Frontal cortex (tissue), 4 donors: ENCODE results near the gene ADCK1. TPM values are rescaled to one million over a fixed set of nuclear protein-coding genes. Genes with fewer than 3 reads are reported as not detected.
"Not testable (repeated sequence)": the region's sequence is repeated elsewhere in the genome, so short reads cannot be mapped to it uniquely, and the experiment has no call there.

ENCODE experiments used
- DNase-seq, 2 donors: peaks; one replicate each; pipeline ENCODE4 v3.0.0; 2012; ENCODE audit warnings: low spot score in 2 of 2
- FAIRE-seq: peaks from 2 replicates; lab custom pipeline; 2012; peaks lifted over from hg19 to GRCh38; lab: Jason Lieb, UNC
- total RNA-seq: library from RNA; depleted of rRNA; stranded (reverse); fragments of >200 nt; gene quantifications from one replicate; pipeline ENCODE4 v1.2.3, GENCODE V29; 2014
- donor health status: control.
- donor health status: control.
- donor health status: control.

ADCK1 gene
- total RNA-seq, 1 donor from 2014 or later: 5.7 TPM

DNA sequence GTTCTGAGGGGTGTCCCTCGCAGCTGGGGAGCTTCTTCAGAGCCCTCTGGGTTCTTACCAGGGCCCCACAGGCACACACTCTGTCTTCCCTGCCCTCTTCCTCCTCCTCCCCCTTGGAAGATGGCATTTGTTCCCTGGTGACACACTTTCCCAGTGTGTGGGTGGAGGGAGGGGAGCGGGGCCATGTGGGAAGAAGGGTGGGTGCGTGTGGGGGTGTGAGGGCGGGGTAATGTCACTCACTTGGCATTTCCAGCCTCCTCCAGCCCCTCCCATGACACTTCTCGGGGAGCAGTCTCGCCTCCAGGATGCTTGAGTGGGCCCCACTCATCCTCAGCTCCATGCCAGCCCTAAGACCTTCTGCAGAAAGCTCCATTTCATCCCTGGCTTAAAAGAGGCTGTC, 61.3 kb downstream of the ADCK1 start:
- DNase-seq (no peak), FAIRE-seq (no peak)

DNA sequence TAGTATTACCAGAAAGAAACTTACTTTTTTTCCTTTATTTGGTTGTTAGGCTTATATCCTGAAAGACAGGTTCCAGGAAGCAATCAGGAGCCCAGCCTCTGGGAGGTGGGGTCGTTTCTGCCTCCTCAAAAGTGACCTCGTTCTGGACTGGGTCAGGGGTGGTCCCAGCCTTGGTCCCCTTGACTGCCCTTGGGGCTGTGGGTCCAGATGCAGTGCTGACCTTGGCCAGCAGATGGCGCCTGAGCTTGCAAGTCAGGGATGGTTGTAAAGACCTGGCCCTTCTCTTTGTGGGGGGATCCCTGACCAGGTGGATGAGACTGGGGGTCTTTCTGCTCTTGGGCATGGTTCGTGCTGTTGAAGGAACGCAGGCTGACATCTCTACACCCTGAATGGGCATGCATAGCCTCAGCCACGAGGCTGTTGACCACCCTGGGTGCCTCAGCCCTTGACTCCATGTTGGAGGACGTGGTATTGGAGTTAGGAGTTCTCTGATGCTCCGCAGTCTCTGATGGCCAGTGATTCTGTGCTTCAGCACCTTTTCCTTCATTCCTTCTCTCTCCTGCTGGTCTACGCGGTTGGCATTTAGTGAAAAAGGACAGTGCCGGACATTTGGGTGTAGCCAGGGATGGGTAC, 62.4 kb downstream of the ADCK1 start:
- DNase-seq (peak; percentile 50 to 74), FAIRE-seq (no peak)

DNA sequence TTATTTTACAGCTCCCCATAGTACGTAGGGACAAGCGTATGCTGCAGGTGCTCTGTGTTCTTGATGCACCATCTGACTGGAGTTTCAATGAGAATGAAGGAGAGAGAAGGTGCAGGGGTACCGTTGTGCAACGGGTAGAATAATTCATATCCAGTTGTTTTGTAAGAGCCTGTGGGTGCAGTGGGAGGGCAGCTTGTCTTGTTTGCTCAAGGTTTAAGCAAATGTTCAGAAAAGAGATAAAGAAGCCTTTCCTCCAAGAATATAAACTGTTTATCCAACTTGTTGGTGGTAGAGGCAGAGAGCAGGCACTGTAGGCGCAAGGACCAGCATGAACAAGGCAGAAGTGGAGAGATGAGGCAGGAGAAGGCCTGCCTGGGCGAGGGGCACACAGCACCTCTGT, 64.2 kb downstream of the ADCK1 start:
- DNase-seq (no peak), FAIRE-seq (no peak)

DNA sequence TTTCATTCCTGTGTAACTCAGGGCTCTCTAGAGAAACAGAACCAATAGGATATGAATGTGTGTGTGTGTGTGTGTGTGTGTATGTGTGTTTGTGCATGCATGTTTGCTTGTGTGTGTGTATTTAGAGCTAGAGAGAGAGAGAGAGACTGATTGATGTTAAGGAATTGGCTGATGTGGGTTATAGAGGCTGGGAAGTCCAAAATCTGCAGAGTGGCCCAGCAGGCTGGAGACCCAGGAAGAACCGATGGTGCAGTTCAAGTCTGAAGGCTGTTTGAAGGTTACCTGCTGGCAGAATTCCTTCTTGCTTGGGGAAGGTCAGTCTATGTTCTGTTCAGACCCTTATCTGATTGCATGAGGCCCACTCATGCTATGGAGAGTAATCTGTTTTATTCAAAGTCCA, 64.7 kb downstream of the ADCK1 start:
- FAIRE-seq: no peak
- DNase-seq: no peak

DNA sequence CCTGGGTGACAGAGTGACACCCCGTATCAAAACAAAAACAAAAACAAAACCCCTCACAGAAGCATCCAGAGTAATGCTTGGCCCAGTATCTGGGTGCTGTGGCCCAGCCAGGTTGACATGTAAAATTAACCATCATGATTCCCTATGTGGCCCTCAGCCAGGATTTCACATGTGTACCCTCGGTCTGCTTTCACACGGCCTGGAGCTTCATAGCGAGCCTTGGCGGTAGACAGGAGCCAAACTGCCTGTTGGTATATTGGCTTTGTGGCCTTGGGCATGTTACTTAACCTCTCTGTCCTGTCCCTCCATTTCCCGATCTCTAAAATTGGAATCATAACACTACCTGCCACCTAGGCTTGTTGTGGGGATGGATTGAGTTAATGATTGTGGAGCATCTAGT, 65.5 kb downstream of the ADCK1 start:
- FAIRE-seq: no peak
- no peak for DNase-seq

DNA sequence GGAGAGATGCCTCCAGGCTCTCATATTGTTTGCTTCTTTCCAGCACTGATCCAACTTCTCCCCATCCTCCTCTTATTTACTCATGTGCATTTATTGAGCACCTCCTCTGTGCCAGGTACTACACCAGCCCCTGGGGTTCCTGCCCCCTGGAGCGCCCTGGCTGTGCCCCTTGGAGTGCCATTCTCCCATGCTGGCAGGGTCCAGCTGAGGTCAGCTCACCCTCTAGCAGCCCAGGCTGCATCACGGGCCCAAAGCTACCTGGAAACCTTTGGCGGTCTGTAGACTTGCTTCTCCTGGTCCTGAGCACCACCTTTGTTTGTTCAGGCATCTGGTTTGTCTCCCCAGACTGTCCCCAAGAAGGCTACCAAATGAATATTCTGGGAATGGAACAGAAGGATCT, 67.0 kb downstream of the ADCK1 start:
- FAIRE-seq (no peak), DNase-seq (no peak)

DNA sequence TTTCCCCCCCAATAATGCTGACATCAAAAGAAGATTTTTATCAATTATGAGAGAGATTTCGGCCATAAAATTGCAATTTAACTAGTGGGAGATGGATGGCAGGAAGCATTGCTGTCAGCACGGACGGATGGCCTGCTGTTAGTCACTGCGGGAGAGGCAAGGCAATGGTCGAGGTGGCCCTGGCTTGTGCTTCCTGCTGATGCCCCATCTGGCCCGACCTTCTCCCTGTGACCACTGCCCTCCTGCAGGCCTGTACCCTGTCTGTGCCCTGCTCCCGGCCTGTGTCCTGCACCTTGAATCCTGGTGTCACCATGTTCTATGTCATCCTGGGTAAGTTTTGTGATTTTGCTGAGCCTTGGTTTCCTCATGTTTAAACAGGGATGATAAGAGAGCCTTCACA, 67.6 kb downstream of the ADCK1 start:
- FAIRE-seq (no peak), DNase-seq (no peak)

DNA sequence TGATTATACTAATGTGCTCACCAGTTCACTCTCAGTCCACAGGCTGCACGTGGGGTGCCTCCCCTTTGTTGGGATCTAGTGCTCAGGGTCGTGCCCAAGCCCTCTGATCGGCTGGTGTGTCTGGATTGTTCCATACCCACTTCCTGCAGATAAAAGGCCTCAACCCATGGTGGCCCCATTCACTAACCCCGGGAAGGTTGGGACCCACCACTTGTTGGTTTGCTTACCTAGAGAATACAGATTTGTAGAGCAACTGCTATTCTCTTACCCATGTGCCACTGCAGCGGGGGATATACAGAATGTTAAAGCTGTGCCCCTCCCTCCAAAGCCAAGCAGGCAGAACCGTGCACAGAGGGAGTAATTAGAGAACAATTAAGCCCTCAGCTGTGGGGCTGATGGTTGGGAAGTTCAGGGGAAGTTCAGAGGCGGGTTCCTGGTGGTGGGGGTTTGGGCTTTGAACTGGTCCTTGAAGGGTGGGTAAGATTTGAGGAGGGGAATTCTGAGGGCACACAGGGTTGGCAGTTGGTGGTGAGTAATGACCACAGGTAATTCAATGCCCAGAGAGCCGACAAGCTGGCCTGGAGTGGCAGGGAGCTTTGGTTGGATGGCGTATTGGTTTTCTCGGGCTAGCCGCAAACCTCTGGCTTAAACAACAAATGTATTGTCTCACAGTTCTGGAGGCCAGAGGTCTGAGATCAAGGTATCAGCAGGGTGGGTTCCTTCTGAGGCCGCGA, 68.8 kb downstream of the ADCK1 start:
- no peak for FAIRE-seq

DNA sequence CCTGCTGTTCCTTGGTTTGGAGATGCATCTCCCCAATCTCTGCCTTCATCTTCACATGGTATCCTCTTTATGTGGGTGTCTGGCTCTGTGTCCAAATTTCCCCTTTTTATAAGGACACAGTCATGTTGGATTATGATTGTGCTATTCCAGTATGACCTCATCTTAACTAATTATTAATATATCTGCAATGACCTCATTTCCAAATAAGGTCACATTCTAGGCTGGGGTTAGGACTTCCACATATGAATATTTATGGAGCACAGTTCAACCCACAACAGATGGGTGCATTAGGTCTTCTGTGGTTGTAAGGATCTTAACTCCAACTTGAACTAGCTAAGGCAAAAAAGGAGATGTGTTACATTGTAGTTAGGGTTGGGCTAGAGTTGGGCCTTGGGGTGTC, 69.4 kb downstream of the ADCK1 start:
- no peak for DNase-seq
- no peak for FAIRE-seq

More for the DNA sequence above, 68.8 kb downstream of the ADCK1 start:
- DNase-seq: no peak

DNA sequence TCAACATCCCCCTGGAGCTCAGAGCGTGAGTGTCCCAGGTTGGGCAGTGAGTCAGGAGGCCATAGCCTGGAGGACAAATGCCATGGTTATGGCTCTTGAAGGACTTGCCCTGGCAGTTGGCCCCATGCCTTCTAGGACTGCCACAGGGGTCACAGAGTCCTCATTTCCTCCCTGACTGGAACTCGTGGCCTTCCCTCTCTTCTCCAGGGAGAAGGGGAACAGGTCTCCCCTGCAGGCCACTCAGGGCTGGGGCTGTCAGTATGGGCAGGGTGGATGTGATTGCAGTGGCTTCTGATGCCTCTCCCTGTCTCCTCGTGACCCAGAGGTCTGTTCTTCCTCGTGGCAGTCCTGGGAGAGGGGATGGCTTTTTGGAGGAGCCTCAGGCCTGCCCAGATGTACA, 70.7 kb downstream of the ADCK1 start:
- no peak for DNase-seq
- FAIRE-seq: no peak

DNA sequence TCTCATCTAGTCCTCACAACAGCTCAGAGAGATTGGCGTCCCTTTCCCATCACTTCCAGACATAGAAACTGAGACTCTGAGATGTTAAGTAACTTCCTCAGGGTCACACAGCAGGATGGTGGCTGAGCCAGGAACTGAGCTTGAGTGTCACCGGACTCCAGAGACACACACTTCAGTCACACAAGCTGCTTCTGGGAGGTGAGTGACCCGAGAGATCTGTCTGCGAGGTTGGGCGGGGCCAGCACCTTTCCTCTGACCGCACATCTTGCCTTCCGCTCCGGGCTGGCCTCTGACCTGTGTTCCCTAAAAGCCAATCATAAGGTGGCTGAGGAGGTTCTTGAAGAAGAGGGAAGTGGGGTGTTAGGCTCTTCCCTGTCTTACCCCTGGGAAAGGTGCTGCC, 72.2 kb downstream of the ADCK1 start:
- no peak for FAIRE-seq
- DNase-seq: no peak

DNA sequence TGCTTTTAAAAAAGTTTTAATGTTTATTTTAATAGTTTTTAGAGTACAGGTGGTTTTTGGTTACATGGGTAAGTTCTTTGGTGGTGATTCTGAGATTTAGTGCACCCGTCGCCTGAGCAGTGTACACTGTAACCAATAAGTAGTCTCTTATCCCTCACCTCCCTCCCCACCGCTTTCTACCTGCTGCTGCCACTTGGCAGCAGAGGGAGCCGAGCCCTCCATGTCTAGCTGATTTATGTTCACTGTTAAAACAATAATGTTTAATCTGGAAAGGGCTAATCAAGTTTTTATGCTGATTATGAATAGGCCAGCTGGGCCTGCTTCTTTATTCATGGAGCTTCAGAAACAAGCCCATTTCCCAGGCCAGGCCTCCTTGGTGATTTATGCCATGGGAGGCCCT, 73.1 kb downstream of the ADCK1 start:
- DNase-seq (no peak), FAIRE-seq (no peak)

DNA sequence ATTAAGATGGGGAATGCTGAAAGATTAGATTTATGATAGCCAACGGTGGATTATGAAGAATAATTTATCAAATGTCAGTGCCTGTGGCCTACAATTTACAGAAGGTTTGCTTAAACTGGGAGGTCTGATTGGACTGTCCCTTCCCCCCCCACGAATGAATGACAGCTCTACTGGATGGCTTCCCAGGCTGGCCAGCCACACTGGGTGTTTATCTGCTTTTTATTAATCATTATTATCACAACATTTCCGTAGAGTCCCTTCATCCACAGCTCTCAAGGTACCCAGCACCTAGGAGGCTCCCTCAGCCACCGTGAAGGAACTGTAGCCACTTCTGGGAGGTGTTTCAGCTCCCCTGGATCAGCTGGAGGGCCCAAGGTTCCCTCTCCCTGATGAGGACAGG, 78.9 kb downstream of the ADCK1 start:
- DNase-seq: no peak
- FAIRE-seq: no peak

DNA sequence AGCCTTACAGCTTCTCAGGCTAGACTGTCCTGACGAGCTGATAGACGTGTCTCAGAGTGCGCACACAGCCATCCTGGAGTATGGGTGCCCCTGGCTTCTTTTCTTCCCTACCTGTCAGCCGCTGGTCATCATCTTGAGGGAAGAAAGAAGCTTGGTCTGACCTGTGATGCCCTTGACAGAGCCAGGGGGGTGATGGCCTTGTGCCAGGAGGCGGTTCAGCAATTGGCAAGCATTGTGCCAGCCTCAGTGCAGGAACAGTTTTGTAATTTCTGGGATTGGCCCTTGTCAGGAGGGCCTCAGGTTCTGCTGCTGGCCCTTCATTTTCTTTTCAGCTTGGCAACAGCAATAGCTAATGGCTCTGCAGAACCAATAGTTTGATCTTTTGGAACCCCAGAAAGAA, 80.1 kb downstream of the ADCK1 start:
- FAIRE-seq: no peak
- DNase-seq: no peak

DNA sequence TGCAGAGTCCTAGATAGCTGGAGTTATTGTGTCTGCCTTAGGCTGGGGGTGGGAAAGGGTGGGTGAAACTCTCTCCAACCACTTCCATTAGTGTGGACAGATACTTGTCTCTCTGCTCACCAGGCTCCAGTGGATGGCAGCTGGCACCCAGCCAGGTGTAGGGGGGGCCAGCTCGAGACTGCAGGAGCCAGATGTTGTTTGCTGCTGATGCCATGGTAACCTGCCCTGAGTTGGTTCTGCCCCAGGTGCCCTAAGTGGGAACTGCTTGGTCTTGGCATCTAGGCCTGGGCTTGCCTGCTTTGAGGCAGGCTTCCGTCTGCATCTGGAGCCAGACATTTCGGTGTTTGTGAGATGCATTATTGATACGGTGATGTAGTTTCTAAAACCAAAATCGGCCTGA, 82.2 kb downstream of the ADCK1 start:
- DNase-seq (peak in 1 of 2 donors; percentile 35), FAIRE-seq (no peak)

DNA sequence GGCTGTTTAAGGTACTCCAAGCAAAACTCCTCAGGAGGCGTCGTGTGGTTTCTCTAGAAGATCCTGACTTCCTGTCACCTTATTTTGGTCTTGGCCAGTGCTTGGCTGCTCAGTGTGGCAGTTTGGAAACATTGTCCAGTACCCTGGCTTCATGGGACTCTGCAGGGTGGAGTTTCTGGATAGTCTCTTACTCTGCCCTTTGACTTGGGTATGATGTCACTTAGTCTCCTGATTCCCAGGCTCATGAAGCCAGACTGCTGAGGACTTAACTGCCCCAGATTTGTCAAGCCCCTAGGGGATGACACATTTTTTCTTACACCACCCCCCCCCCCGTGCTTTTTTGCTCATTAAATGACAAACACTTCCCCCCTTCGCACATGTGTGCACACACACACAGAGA, 82.7 kb downstream of the ADCK1 start:
- DNase-seq (no peak), FAIRE-seq (no peak)

DNA sequence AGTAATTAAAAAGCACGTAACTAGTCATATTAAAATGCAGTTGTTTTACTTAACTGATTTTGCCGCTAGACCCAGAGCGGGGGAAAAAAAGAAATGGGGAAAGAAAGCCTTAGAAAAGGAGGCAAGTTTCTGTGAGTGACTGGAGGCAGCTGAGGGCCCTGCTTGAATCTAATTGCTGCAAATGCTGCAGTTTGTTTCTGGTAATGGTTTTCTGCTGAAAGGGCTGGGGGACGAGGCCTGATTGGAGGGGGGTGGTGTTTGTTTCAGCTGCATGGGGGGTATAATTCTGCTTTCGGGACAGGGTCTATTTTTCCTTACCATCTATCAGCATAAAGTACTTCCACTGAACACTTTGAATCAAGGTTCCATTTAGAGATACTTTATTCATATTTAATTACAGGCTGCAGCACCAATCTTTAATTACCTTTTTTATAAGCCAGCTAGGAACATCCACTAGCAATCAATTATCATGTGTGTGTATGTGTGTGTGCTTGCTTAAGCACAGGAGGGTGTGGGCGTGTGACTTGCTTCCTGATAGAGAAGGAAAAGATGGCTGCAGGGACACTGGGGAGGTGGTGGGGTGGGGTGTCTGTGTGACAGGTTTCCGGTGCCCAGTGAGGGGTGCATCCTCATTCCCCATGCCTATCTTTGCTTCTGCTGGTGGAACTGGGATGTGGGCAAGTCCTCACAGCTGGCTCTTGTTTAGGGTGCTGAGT, 83.4 kb downstream of the ADCK1 start:
- DNase-seq (no peak), FAIRE-seq (no peak)

DNA sequence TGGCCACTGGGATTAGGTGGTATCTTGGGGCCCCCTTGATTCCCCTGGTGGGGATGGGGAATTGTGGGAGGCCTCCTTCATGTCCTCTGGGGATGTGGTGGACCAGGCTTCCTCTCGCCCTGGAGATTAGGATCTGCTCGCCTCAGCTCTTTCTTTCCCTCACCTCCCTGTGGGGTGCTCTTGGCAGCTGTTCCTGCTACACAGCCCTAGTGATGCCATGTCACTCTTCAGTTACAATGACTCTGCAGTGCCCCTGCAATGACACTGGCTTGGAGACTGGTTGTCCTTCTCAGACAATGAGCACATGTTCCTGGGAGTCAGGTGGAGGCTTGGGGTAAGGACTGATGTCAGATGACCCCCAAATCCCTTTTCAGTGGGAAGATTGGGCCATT, 83.9 kb downstream of the ADCK1 start:
- no peak for FAIRE-seq
- no peak for DNase-seq

DNA sequence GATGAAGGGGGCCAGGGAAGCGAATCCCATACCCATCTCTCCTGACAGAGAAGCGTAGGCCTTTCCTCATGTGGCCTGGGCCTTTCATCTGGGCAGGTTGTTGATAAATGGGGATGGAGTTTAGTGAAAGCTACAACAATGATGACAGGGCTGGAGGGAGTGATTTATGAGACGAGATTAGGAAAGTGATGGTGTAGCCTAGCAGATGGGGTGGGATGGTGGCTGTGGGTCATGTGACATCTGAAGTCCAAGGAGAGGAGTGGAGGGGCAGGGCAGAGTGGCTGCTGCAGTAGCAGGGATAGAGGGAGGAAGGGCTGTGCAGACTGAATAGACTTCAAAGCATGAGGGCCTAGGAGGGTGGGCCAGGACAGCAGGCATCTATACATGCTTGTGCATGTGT, 85.5 kb downstream of the ADCK1 start:
- FAIRE-seq (no peak), DNase-seq (no peak)

DNA sequence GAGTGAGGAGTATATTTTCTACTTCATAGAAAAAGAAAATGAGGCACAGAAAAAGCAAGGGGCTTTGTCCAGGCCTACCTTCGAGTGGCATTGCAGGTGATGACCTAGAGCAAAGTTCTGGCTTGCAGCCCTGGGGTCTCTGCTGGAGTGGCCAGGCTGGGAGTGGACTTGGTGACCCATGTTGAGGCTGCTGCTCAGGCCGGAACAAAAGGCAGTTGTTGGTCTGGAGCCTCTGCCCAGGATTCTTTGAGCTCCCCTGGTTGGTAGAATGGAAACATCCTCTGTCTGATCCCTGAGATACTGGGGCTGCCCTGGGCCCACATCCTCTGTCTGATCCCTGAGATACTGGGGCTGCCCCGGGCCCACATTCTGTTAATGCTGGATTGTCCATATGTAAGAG, 86.1 kb downstream of the ADCK1 start:
- FAIRE-seq (no peak), DNase-seq (no peak)

DNA sequence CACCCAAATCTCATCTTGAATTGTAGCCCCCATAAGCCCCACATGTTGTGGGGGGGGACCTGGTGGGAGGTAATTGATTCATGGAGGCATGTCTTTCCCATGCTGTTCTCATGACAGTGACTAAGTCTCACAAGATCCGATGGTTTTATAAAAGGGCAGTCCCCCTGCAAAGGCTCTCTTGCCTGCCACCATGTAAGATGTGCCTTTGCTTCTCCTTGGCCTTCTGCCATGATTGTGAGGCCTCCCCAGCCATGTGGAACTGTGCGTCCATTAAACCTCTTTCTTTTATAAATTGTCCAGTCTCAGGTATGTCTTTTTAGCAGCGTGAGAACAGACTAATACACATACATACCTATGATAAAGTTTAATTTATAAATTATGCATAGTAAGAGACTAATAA, 89.0 kb downstream of the ADCK1 start:
- not testable (repeated sequence) for FAIRE-seq, DNase-seq
